ENCODE measurements around the gene CDRT15. TPM values are rescaled to one million over a fixed set of nuclear protein-coding genes. Genes with fewer than 3 reads are reported as not detected.
A peak's percentile ranks its signal among the peaks of the same experiment; 100 is the strongest.

The CDRT15 gene
- total RNA-seq, 1 donor from 2014 or later: not detected

DNA sequence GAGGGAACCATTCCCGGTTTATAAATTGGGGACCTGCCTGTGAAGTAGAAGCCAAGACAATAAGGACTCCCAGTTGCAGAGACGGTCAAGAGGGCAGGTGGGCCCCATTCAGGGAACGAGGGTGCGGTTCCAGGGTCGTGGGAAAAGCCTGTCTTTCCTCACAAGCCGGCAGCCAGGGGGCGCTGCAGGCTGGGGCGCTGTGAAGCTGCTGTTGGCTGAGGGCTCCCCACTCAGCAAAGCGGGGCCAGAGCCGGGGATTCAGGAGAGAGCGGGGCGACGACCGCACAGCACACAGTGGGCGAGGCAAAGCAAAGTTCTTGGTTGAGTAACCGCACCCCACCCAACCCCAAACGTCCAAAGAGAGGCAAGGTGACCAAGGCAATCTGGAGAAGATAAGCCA lies 24.9 kb downstream of the CDRT15 start:
- H3K9me3 ChIP-seq (ENCODE audit: control insufficient read depth in 3 of 3, low read length in 3 of 3): no peaks in the 10 kb centered on the region
- no peak overlapping the region for H3K9ac ChIP-seq (ENCODE audit: low read depth in 1 of 3, low read length in 3 of 3)
- no peak overlapping the region for H3K4me3 ChIP-seq (ENCODE audit: low read length in 3 of 3)
- peaks cover 0 to 8% (median 3%) of the 10 kb centered on the region in 3 donors for H3K4me1 ChIP-seq (ENCODE audit: control insufficient read depth in 3 of 3, insufficient read depth in 3 of 3, low read length in 3 of 3)
- no peak overlapping the region for H3K27ac ChIP-seq (ENCODE audit: low read depth, low read length)
- H3K27me3 ChIP-seq (ENCODE audit: control insufficient read depth in 3 of 3, insufficient read depth in 3 of 3, low read length in 3 of 3): no peaks in the 10 kb centered on the region
- H3K36me3 ChIP-seq (ENCODE audit: control insufficient read depth in 3 of 3, insufficient read depth in 3 of 3, low read length in 3 of 3): peaks cover 3 to 10% (median 8%) of the 10 kb centered on the region in 3 donors

DNA sequence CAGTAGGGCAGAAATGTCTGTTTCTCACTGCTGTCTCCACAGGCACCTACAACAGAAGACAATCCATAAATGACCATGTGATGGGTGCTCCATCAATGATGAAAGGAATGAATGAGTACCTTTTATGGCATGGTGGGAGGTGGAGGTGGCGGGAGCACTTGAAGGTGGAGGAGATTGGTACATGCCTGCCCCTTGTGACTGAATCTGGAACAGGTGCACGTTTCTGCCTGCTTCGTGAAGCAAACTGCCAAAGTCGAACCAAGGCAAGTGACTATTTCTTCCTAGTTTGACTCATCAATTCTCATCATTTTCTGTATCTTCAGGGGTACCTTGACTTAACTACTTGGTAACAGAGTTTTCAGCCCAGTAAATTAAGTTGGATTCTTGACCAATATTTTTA lies 25.4 kb downstream of the CDRT15 start:
- no peaks in the 10 kb centered on the region for H3K9me3 ChIP-seq (ENCODE audit: control insufficient read depth in 3 of 3, low read length in 3 of 3)
- H3K9ac ChIP-seq (ENCODE audit: low read depth in 1 of 3, low read length in 3 of 3): no peak overlapping the region
- H3K27ac ChIP-seq (ENCODE audit: low read depth, low read length): no peak overlapping the region
- peaks cover 3 to 11% (median 10%) of the 10 kb centered on the region in 3 donors for H3K36me3 ChIP-seq (ENCODE audit: control insufficient read depth in 3 of 3, insufficient read depth in 3 of 3, low read length in 3 of 3)
- H3K4me1 ChIP-seq (ENCODE audit: control insufficient read depth in 3 of 3, insufficient read depth in 3 of 3, low read length in 3 of 3): peaks cover 0 to 14% (median 6%) of the 10 kb centered on the region in 3 donors
- no peak overlapping the region for H3K4me3 ChIP-seq (ENCODE audit: low read length in 3 of 3)
- no peaks in the 10 kb centered on the region for H3K27me3 ChIP-seq (ENCODE audit: control insufficient read depth in 3 of 3, insufficient read depth in 3 of 3, low read length in 3 of 3)

DNA sequence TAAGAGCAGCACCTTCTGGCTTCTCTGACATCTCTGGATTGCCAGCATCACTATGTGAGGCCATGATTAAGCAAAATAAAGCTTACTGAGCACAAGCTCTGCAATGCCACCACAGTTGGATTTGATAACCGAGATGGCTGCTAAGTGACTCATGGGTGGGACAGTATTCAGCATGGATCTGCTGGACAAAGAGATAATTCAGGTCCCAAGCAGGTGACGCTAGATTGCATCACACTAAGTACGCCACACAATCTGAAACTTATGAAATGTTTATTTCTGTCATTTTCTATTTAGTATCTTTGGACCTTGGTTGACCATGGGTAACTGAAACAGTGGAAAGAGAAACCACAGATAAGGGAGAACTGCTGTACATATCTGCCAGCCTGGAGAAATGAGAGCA lies 27.4 kb downstream of the CDRT15 start:
- Histone ChIP-seq H3K9me3 (ENCODE audit: control insufficient read depth in 3 of 3, low read length in 3 of 3) (no peaks in the 10 kb centered on the region), H3K27me3 (ENCODE audit: control insufficient read depth in 3 of 3, insufficient read depth in 3 of 3, low read length in 3 of 3) (no peaks in the 10 kb centered on the region), H3K27ac (ENCODE audit: low read depth, low read length) (no peak overlapping the region), H3K9ac (ENCODE audit: low read depth in 1 of 3, low read length in 3 of 3) (no peak overlapping the region), H3K4me3 (ENCODE audit: low read length in 3 of 3) (no peak overlapping the region), H3K4me1 (ENCODE audit: control insufficient read depth in 3 of 3, insufficient read depth in 3 of 3, low read length in 3 of 3) (peaks cover 0 to 19% (median 9%) of the 10 kb centered on the region in 3 donors), H3K36me3 (ENCODE audit: control insufficient read depth in 3 of 3, insufficient read depth in 3 of 3, low read length in 3 of 3) (peaks cover 3 to 13% (median 10%) of the 10 kb centered on the region in 3 donors)

DNA sequence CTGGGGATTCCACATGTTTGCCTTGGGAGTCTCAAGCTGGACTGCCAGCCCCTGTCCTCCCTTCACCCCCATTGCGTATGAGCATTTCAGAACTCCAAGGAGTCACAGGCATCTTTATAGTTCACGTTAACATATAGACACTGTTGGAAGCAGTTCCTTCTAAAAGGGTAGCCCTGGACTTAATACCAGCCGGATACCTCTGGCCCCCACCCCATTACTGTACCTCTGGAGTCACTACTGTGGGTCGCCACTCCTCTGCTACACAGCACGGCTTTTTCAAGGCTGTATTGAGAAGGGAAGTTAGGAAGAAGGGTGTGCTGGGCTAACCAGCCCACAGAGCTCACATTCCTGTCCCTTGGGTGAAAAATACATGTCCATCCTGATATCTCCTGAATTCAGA lies 28.9 kb downstream of the CDRT15 start:
- Histone ChIP-seq H3K9me3 (ENCODE audit: control insufficient read depth in 3 of 3, low read length in 3 of 3) (no peaks in the 10 kb centered on the region), H3K9ac (ENCODE audit: low read depth in 1 of 3, low read length in 3 of 3) (no peak overlapping the region), H3K36me3 (ENCODE audit: control insufficient read depth in 3 of 3, insufficient read depth in 3 of 3, low read length in 3 of 3) (peaks cover 3 to 13% (median 10%) of the 10 kb centered on the region in 3 donors), H3K27ac (ENCODE audit: low read depth, low read length) (no peak overlapping the region), H3K4me3 (ENCODE audit: low read length in 3 of 3) (no peak overlapping the region), H3K27me3 (ENCODE audit: control insufficient read depth in 3 of 3, insufficient read depth in 3 of 3, low read length in 3 of 3) (no peaks in the 10 kb centered on the region), H3K4me1 (ENCODE audit: control insufficient read depth in 3 of 3, insufficient read depth in 3 of 3, low read length in 3 of 3) (peaks cover 0 to 20% (median 9%) of the 10 kb centered on the region in 3 donors)

DNA sequence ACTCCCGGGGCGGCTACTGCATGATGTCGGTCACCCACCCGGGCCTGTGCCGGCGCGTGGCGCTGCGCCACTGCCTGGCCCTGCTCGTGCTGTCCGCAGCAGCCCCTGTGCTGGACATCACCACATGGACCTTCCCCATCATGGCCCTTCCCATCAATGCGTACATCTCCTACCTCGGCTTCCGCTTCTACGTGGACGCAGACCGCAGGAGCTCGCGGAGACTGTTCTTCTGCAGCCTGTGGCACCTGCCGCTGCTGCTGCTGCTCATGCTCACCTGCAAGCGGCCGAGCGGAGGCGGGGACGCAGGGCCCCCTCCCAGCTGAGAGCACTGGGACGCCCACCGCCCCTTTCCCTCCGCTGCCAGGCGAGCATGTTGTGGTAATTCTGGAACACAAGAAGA lies 29.8 kb downstream of the CDRT15 start:
- peaks cover 3 to 13% (median 10%) of the 10 kb centered on the region in 3 donors for H3K36me3 ChIP-seq (ENCODE audit: control insufficient read depth in 3 of 3, insufficient read depth in 3 of 3, low read length in 3 of 3)
- H3K4me3 ChIP-seq (ENCODE audit: low read length in 3 of 3): no peak overlapping the region
- H3K9me3 ChIP-seq (ENCODE audit: control insufficient read depth in 3 of 3, low read length in 3 of 3): no peaks in the 10 kb centered on the region
- H3K27ac ChIP-seq (ENCODE audit: low read depth, low read length): no peak overlapping the region
- peaks cover 0 to 22% (median 9%) of the 10 kb centered on the region in 3 donors for H3K4me1 ChIP-seq (ENCODE audit: control insufficient read depth in 3 of 3, insufficient read depth in 3 of 3, low read length in 3 of 3)
- no peaks in the 10 kb centered on the region for H3K27me3 ChIP-seq (ENCODE audit: control insufficient read depth in 3 of 3, insufficient read depth in 3 of 3, low read length in 3 of 3)
- H3K9ac ChIP-seq (ENCODE audit: low read depth in 1 of 3, low read length in 3 of 3): no peak overlapping the region

DNA sequence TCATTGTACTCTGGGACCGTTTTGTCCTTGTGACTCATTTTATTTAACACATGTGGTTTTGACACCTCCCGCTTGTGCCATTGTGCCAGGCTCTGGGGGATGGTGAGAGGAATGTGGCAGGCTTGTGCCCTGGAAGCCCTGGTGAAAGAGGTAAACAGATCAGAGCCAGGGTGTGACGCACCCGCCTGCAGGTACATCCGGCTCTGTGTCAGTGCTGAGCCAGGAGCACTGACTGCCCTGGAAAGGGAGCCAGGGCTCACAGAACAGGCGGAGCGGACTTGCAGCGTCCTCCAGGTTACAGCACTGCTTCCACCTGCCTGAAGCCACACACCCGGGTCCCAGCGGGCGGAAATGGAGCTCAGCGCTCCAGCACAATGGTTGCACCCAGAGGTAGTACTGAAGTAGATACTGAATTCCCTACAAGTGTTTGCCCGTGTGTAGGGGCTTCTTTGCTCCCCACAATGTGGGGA lies 30.6 kb downstream of the CDRT15 start:
- H3K27ac ChIP-seq (ENCODE audit: low read depth, low read length): no peak overlapping the region

DNA sequence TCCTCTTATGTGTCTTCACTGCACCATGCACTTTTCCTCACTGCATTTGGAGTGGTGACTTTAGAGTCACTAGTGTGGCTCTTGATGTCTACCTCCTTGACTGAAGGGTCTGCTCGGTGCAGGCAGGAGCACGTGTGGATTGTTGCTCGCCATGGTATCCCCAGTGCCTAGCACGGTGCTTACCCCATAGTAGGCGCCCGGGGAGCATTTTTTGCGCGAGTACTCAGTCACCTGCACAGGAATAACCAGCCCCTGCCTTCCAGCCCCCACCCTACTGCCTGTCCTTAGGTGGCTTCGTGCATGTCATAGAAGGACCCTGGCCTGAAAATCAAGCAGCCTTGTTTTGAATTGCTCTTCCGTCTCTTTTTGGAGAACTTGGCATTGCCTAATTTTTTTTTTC lies 31.3 kb downstream of the CDRT15 start:
- no peaks in the 10 kb centered on the region for H3K27me3 ChIP-seq (ENCODE audit: control insufficient read depth in 3 of 3, insufficient read depth in 3 of 3, low read length in 3 of 3)
- H3K9me3 ChIP-seq (ENCODE audit: control insufficient read depth in 3 of 3, low read length in 3 of 3): no peaks in the 10 kb centered on the region
- peaks cover 3 to 13% (median 10%) of the 10 kb centered on the region in 3 donors for H3K36me3 ChIP-seq (ENCODE audit: control insufficient read depth in 3 of 3, insufficient read depth in 3 of 3, low read length in 3 of 3)
- H3K4me1 ChIP-seq (ENCODE audit: control insufficient read depth in 3 of 3, insufficient read depth in 3 of 3, low read length in 3 of 3): peaks cover 0 to 25% (median 9%) of the 10 kb centered on the region in 3 donors
- no peak overlapping the region for H3K9ac ChIP-seq (ENCODE audit: low read depth in 1 of 3, low read length in 3 of 3)
- H3K4me3 ChIP-seq (ENCODE audit: low read length in 3 of 3): no peak overlapping the region
- peak overlapping the region; percentile 41 for H3K27ac ChIP-seq (ENCODE audit: low read depth, low read length)

More for the DNA sequence above, 30.6 kb downstream of the CDRT15 start:
- H3K4me1 ChIP-seq (ENCODE audit: control insufficient read depth in 3 of 3, insufficient read depth in 3 of 3, low read length in 3 of 3): peaks cover 0 to 23% (median 9%) of the 10 kb centered on the region in 3 donors
- no peaks in the 10 kb centered on the region for H3K27me3 ChIP-seq (ENCODE audit: control insufficient read depth in 3 of 3, insufficient read depth in 3 of 3, low read length in 3 of 3)
- peak overlapping the region in 1 of 3 donors; percentile 26 for H3K9ac ChIP-seq (ENCODE audit: low read depth in 1 of 3, low read length in 3 of 3)
- peaks cover 3 to 13% (median 10%) of the 10 kb centered on the region in 3 donors for H3K36me3 ChIP-seq (ENCODE audit: control insufficient read depth in 3 of 3, insufficient read depth in 3 of 3, low read length in 3 of 3)
- H3K4me3 ChIP-seq (ENCODE audit: low read length in 3 of 3): no peak overlapping the region
- no peaks in the 10 kb centered on the region for H3K9me3 ChIP-seq (ENCODE audit: control insufficient read depth in 3 of 3, low read length in 3 of 3)

DNA sequence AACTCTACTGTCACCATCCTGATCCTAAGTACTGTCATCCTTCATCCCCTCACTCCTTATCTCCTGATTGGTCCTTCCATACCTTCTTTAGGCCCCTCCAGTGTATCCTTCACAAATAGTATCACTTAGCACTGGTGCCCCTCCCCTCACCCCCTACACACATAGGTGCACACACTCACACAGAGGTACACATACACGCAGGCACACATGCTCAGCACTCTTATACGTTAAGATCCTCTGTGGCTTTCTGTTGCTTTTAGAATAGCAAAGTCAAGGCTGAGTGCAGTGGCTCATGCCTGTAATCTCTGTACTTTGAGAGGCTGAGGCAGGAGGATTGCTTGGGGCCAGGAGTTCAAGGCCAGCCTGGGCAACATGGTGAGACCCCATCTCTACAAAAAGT lies 32.1 kb downstream of the CDRT15 start:
- Histone ChIP-seq H3K9me3 (ENCODE audit: control insufficient read depth in 3 of 3, low read length in 3 of 3) (no peaks in the 10 kb centered on the region), H3K4me1 (ENCODE audit: control insufficient read depth in 3 of 3, insufficient read depth in 3 of 3, low read length in 3 of 3) (peaks cover 0 to 20% (median 9%) of the 10 kb centered on the region in 3 donors), H3K9ac (ENCODE audit: low read depth in 1 of 3, low read length in 3 of 3) (no peak overlapping the region), H3K27ac (ENCODE audit: low read depth, low read length) (no peak overlapping the region), H3K4me3 (ENCODE audit: low read length in 3 of 3) (no peak overlapping the region), H3K36me3 (ENCODE audit: control insufficient read depth in 3 of 3, insufficient read depth in 3 of 3, low read length in 3 of 3) (peaks cover 3 to 8% (median 7%) of the 10 kb centered on the region in 3 donors), H3K27me3 (ENCODE audit: control insufficient read depth in 3 of 3, insufficient read depth in 3 of 3, low read length in 3 of 3) (no peaks in the 10 kb centered on the region)

DNA sequence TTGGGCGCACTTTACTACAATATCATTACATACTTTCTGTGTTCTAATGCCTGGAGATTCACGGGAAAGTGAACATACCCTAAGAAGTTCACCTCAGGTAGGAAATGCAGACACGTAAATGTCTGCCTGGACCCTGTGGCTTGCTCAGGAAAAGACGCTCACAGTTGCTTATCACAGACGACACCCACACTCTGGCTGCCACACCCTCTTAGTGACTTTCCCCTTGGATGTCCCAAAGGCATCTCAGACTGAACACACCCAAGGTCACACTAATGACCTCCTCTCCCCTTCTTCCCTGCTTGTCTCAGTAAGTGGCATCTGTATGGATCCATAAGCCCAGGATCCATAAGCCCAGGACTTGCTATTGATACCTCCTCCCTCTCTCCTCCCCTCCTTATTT lies 32.6 kb downstream of the CDRT15 start:
- Histone ChIP-seq H3K4me1 (ENCODE audit: control insufficient read depth in 3 of 3, insufficient read depth in 3 of 3, low read length in 3 of 3) (peaks cover 0 to 19% (median 9%) of the 10 kb centered on the region in 3 donors), H3K9me3 (ENCODE audit: control insufficient read depth in 3 of 3, low read length in 3 of 3) (no peaks in the 10 kb centered on the region), H3K9ac (ENCODE audit: low read depth in 1 of 3, low read length in 3 of 3) (no peak overlapping the region), H3K4me3 (ENCODE audit: low read length in 3 of 3) (no peak overlapping the region), H3K27me3 (ENCODE audit: control insufficient read depth in 3 of 3, insufficient read depth in 3 of 3, low read length in 3 of 3) (no peaks in the 10 kb centered on the region), H3K27ac (ENCODE audit: low read depth, low read length) (no peak overlapping the region), H3K36me3 (ENCODE audit: control insufficient read depth in 3 of 3, insufficient read depth in 3 of 3, low read length in 3 of 3) (peaks cover 3 to 7% (median 7%) of the 10 kb centered on the region in 3 donors)

DNA sequence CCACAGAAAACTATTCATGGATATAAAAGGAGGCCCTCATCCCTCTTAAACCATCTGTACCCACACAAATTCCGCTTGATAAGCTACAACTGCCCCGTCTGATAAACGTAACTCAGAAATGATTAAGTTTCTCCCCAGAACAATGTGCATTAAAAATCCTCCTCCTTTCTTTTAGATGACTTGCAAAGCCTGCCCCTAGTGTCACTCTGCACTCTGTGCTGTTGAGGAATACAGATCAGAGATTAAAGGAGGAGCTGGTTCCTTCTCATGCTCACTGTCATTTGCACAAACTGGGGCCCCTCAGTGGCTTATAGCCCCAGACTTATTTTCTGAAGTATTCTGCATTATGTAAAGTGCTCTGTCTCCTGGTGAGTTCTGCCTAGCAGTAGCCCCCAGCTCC lies 33.3 kb downstream of the CDRT15 start:
- Histone ChIP-seq H3K9ac (ENCODE audit: low read depth in 1 of 3, low read length in 3 of 3) (no peak overlapping the region), H3K27ac (ENCODE audit: low read depth, low read length) (no peak overlapping the region), H3K27me3 (ENCODE audit: control insufficient read depth in 3 of 3, insufficient read depth in 3 of 3, low read length in 3 of 3) (no peaks in the 10 kb centered on the region), H3K9me3 (ENCODE audit: control insufficient read depth in 3 of 3, low read length in 3 of 3) (no peaks in the 10 kb centered on the region), H3K4me3 (ENCODE audit: low read length in 3 of 3) (no peak overlapping the region), H3K36me3 (ENCODE audit: control insufficient read depth in 3 of 3, insufficient read depth in 3 of 3, low read length in 3 of 3) (peaks cover 3 to 7% (median 6%) of the 10 kb centered on the region in 3 donors), H3K4me1 (ENCODE audit: control insufficient read depth in 3 of 3, insufficient read depth in 3 of 3, low read length in 3 of 3) (peaks cover 0 to 19% (median 6%) of the 10 kb centered on the region in 3 donors)

Data from skeletal muscle tissue (tissue), 4 donors.